IMR-90 (cell line): Measurements from ENCODE around the gene HGF. TPM values are rescaled to one million over a fixed set of nuclear protein-coding genes. Genes with fewer than 3 reads are reported as not detected.

Experiments
- ATAC-seq: fragments of 200-7000 bp; cut with Tn5 transposase; 2 replicates; pipeline ENCODE4 v1.9.1; 2020; ENCODE audit warnings: low read depth, mild to moderate bottlenecking, moderate library complexity
- BruUV-seq: library from RNA; stranded (reverse); fragments of 400-500 nt; replicated peaks from 2 replicates; lab custom pipeline; 2021; lab: Mats Ljungman, UMichigan
- CTCF ChIA-PET: fragments of 300-600 bp; formaldehyde crosslinking; extraction: SDS; loops from one replicate; lab custom pipeline; 2021; ENCODE audit warnings: antibody characterized with exemption; lab: Yijun Ruan, JAX
- POLR2A ChIA-PET: fragments of 300-600 bp; sonication (Branson Sonifier 250); formaldehyde crosslinking; loops from one replicate; lab custom pipeline; 2022; ENCODE audit warnings: antibody characterized with exemption; ENCODE audit not compliant: unreplicated experiment; lab: Charles Lee
- DNase-seq: peaks from one replicate; pipeline ENCODE4 v3.0.0; 2013
- H2AFZ ChIP-seq: replicated peaks from 2 replicates; pipeline ENCODE3; 2013; ENCODE audit warnings: low read length, mild to moderate bottlenecking; ENCODE audit not compliant: poor library complexity
- H2AK5ac ChIP-seq: 2 replicates; pipeline ENCODE4 v1.6.1; 2013; ENCODE audit warnings: low read depth, low read length, inconsistent platforms
- H2AK9ac ChIP-seq: replicated peaks from 2 replicates; pipeline ENCODE3; 2013; ENCODE audit warnings: mild to moderate bottlenecking, low read depth, low read length, moderate library complexity; ENCODE audit not compliant: poor library complexity
- H2BK120ac ChIP-seq: 2 replicates; pipeline ENCODE4 v1.6.1; 2013; ENCODE audit warnings: low read depth, low read length, inconsistent platforms
- H2BK15ac ChIP-seq: 3 replicates; pipeline ENCODE4 v1.6.1; 2013; ENCODE audit warnings: low read depth, low read length, inconsistent platforms
- H2BK20ac ChIP-seq: 2 replicates; pipeline ENCODE4 v1.6.1; 2013; ENCODE audit warnings: low read depth, mild to moderate bottlenecking, inconsistent platforms, low read length, moderate library complexity
- H2BK5ac ChIP-seq: 2 replicates; pipeline ENCODE4 v1.6.1; 2013; ENCODE audit warnings: mild to moderate bottlenecking, low read depth, low read length, inconsistent platforms; ENCODE audit not compliant: poor library complexity, severe bottlenecking
- H3K14ac ChIP-seq: replicated peaks from 2 replicates; pipeline ENCODE4 v1.6.1; 2013; ENCODE audit warnings: low read depth, low read length, inconsistent platforms
- H3K18ac ChIP-seq: 2 replicates; pipeline ENCODE4 v1.6.1; 2013; ENCODE audit warnings: low read depth, low read length, control low read depth
- H3K23ac ChIP-seq: 2 replicates; pipeline ENCODE4 v1.6.1; 2013; ENCODE audit warnings: low read depth, low read length, inconsistent platforms
- H3K27ac ChIP-seq: 2 replicates; pipeline ENCODE4 v1.5.1; 2013; ENCODE audit warnings: mild to moderate bottlenecking, control low read depth, low read length; ENCODE audit not compliant: insufficient read depth
- H3K27me3 ChIP-seq: 2 replicates; pipeline ENCODE4 v1.6.1; 2013; ENCODE audit warnings: low read length; ENCODE audit not compliant: control insufficient read depth, insufficient read depth
- H3K36me3 ChIP-seq: 2 replicates; pipeline ENCODE4 v1.6.1; 2013; ENCODE audit warnings: low read length, mixed read lengths; ENCODE audit not compliant: control insufficient read depth, insufficient read depth
- H3K4ac ChIP-seq: 2 replicates; pipeline ENCODE4 v1.6.1; 2013; ENCODE audit warnings: low read depth, low read length, inconsistent platforms
- H3K4me1 ChIP-seq: 2 replicates; pipeline ENCODE4 v1.6.1; 2013; ENCODE audit warnings: low read length, mixed read lengths; ENCODE audit not compliant: control insufficient read depth, insufficient read depth
- H3K4me2 ChIP-seq: 2 replicates; pipeline ENCODE4 v1.6.1; 2013; ENCODE audit warnings: low read depth, mild to moderate bottlenecking, control low read depth, low read length, moderate library complexity
- H3K4me3 ChIP-seq: 2 replicates; pipeline ENCODE4 v1.5.1; 2013; ENCODE audit warnings: low read depth, mild to moderate bottlenecking, control low read depth, low read length, moderate library complexity; ENCODE audit not compliant: insufficient read depth
- H3K56ac ChIP-seq: 2 replicates; pipeline ENCODE4 v1.6.1; 2013; ENCODE audit warnings: low read length, inconsistent platforms; ENCODE audit not compliant: insufficient read depth; ENCODE audit errors: extremely low read depth
- H3K79me1 ChIP-seq, 2 experiments: 2 replicates each; pipeline ENCODE4 v1.6.1; 2013; ENCODE audit warnings: low read length in 2 of 2, inconsistent platforms in 1 of 2, low read depth in 1 of 2
- H3K9ac ChIP-seq: 2 replicates; pipeline ENCODE4 v1.6.1; 2013; ENCODE audit warnings: low read depth, low read length, control low read depth
- H3K9me1 ChIP-seq: 2 replicates; pipeline ENCODE4 v1.6.1; 2013; ENCODE audit warnings: low read length, inconsistent platforms; ENCODE audit not compliant: insufficient read depth
- H3K9me3 ChIP-seq: 2 replicates; pipeline ENCODE4 v1.6.1; 2013; ENCODE audit warnings: low read length; ENCODE audit not compliant: control insufficient read depth, insufficient read depth
- H4K20me1 ChIP-seq: 2 replicates; pipeline ENCODE4 v1.6.1; 2013; ENCODE audit warnings: low read length, inconsistent platforms; ENCODE audit not compliant: insufficient read depth
- H4K5ac ChIP-seq: 2 replicates; pipeline ENCODE4 v1.6.1; 2013; ENCODE audit warnings: mild to moderate bottlenecking, low read depth, low read length, control low read depth
- H4K8ac ChIP-seq, 2 experiments: 2 replicates each; pipeline ENCODE4 v1.6.1; 2013; ENCODE audit warnings: low read depth in 2 of 2, low read length in 2 of 2, control low read depth in 1 of 2, inconsistent platforms in 1 of 2
- H4K91ac ChIP-seq: 2 replicates; pipeline ENCODE4 v1.6.1; 2013; ENCODE audit warnings: low read depth, low read length, inconsistent platforms; ENCODE audit not compliant: insufficient read depth
- CEBPB ChIP-seq: IDR thresholded peaks from 2 replicates; pipeline ENCODE4 v1.6.1; 2012; ENCODE audit warnings: low read depth, low read length, improper control_type of control experiment
- MAZ ChIP-seq: IDR thresholded peaks from 2 replicates; pipeline ENCODE4 v1.6.1; 2012; ENCODE audit warnings: low read depth, mild to moderate bottlenecking, low read length, improper control_type of control experiment, moderate library complexity, borderline replicate concordance
- NFE2L2 ChIP-seq: fragments of 150-350 bp; IDR thresholded peaks from 2 replicates; pipeline ENCODE4 v1.6.1; 2016; ENCODE audit warnings: low read depth, mild to moderate bottlenecking, low read length
- RCOR1 ChIP-seq: IDR thresholded peaks from 2 replicates; pipeline ENCODE4 v1.6.1; 2012; ENCODE audit warnings: mild to moderate bottlenecking, low read length, improper control_type of control experiment; ENCODE audit not compliant: insufficient replicate concordance
- WGBS, 2 experiments: methylation state at CpG; one replicate each; pipeline versions ENCODE4 v1.1.5 to v1.1.7; 2013; ENCODE audit warnings: missing lambda C conversion rate in 2 of 2; ENCODE audit not compliant: insufficient read length in 1 of 2; ENCODE audit errors: extremely low coverage in 2 of 2; 5-methylcytosine and 5-hydroxymethylcytosine counted together
- dilution Hi-C: fragments of 300-500 bp; cut with HindIII; formaldehyde crosslinking; loops from one replicate; pipeline ENCODE4 v1.14.3; 2018; ENCODE audit warnings: low sequenced_read_pairs; ENCODE audit not compliant: unreplicated experiment
- in situ Hi-C: fragments of 300-500 bp; cut with MboI; formaldehyde crosslinking; loops from 3 replicates; pipeline ENCODE4 v1.14.3; 2019; ENCODE audit warnings: low sequenced_read_pairs, inconsistent platforms, mixed read lengths
- intact Hi-C: fragments of 100-400 bp; cut with micrococcal nuclease; formaldehyde crosslinking; loops from 2 replicates; pipeline ENCODE4 v1.10.0; 2022
- polyA plus RNA-seq, 3 experiments: library from polyadenylated mRNA; depleted of rRNA; stranded (reverse); fragments of >200 nt; gene quantifications; 2 replicates each; pipeline ENCODE4 v1.2.3, GENCODE V29; 2012; ENCODE audit warnings: low replicate concordance in 1 of 3
- total RNA-seq: library from RNA; depleted of rRNA; stranded (reverse); fragments of >200 nt; gene quantifications from 2 replicates; pipeline ENCODE4 v1.2.3, GENCODE V29; 2012

The HGF gene
- total and polyA plus RNA-seq, 2 of the 4 experiments (the other 2 are of a cell fraction) = 16.8 to 50.9 TPM

- Histone ChIP-seq H3K23ac (peak overlapping the region; percentile 3; the same call in 1 of the 2 replicates), H2BK5ac (no peak overlapping the region), H4K91ac (no peak overlapping the region), H3K4ac (no peak overlapping the region), H3K56ac (no peak overlapping the region), H3K27ac (no peak overlapping the region), H3K4me1 (0 out of 2 replicates have a peak, but pooled peaks cover 1% of the 10 kb centered on the region), H3K9ac (no peak overlapping the region), H3K4me2 (no peak overlapping the region), H2AK9ac (no peak overlapping the region), H4K5ac (no peak overlapping the region), H3K36me3 (no peaks in the 10 kb centered on the region), H3K9me1 (no peaks in the 10 kb centered on the region), H3K14ac (no peak overlapping the region), H2BK15ac (no peak overlapping the region), H3K4me3 (no peak overlapping the region), H2AK5ac (no peak overlapping the region), H3K79me1 (no peaks in the 10 kb centered on the region), H2AFZ (no peak overlapping the region), H3K18ac (no peak overlapping the region), H4K8ac (no peak overlapping the region), H4K20me1 (no peaks in the 10 kb centered on the region), H2BK20ac (no peak overlapping the region), H3K9me3 (no peaks in the 10 kb centered on the region), H3K27me3 (no peaks in the 10 kb centered on the region), H2BK120ac (no peak overlapping the region)
- no peak for DNase-seq
- intact Hi-C loops (no loop called here), dilution Hi-C loops (no loop called here), in situ Hi-C loops (no loop called here)
- CTCF ChIA-PET = interaction anchor here (0.5 to 1.3 kb wide), 2 partner anchors 10 to 431 kb away, joined by 5 to 6 read pairs; no protein-coding TSS in a partner anchor
- WGBS, 2 experiments = no CpG with 5 or more reads among the region's 1 CpG
- TF ChIP-seq MAZ (no peak), CEBPB (no peak), NFE2L2 (no peak), RCOR1 (no peak)
- POLR2A ChIA-PET = no interaction called here
- no TSS peak for BruUV-seq
- ATAC-seq = no peak
Observed at GRCh38 chr7:81790686-81791085, 20.8 kb upstream of the HGF start.
